HG03439 (cell line): Measurements from ENCODE around the gene ZNF785.

ENCODE experiments used
- ATAC-seq: cut with Tn5 transposase; IDR thresholded peaks from one replicate; pipeline ENCODE4 v1.9.1; 2021; ENCODE audit warnings: mild to moderate bottlenecking, moderate library complexity; ENCODE audit not compliant: unreplicated experiment

Gene ZNF785

DNA sequence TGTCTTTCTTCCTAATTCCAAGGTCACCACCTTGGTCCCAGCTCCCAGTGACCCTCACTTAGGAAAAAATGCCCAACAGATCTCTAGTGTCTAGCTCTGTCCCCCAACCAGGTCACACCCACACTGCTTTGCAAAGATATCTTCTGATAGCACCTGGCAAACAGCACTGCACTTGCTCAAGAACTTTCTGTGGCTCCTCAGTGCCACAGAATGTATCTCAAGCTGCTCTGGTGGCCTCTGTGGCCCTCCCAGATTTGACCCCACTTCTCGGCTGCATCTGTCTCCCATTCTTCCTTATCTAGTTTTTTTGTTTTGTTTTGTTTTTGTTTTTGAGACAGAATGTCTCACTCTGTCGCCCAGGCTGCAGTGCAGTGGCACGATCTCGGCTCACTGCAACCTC lies 19.0 kb downstream of the ZNF785 start:
- ATAC-seq: no peak

DNA sequence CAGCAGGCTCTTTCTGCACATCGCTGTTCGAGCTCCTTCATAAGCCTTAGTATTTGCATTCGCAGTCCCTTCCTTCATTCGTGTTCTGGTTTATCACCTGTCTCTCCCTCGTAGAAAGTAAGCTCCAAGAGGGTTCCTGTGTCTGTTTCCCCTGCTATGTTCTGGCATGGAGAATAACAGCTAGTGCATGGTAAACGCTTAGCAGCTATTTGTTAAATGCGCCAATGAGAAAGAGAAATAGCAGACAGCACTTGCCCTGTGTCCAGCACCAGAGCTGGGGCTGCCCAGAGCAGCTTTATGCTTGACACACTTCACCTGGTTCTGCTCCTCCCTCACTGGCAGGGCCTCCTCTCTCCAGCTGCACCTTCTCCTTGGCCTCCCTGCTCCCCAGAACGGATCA lies 19.5 kb downstream of the ZNF785 start:
- ATAC-seq: no peak

DNA sequence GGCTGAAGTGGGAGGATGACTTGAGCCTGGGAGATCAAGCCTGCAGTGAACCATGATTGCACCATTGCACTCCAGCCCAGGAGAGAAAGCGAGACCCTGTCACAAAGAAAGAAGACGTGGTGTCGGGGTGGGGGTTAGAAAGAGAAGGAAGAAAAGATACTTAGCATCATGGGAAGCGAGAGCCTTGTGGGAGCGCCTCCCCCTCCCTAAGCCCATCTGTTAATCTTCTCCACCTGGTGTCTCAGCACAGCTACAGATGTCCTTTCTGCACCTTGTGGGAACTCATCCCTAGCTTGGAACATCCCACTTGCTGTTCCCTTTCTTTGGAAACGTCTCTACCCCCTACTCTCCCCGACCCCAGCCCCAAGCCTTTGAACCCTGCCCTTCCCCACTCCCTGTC lies 20.0 kb downstream of the ZNF785 start:
- no peak for ATAC-seq

DNA sequence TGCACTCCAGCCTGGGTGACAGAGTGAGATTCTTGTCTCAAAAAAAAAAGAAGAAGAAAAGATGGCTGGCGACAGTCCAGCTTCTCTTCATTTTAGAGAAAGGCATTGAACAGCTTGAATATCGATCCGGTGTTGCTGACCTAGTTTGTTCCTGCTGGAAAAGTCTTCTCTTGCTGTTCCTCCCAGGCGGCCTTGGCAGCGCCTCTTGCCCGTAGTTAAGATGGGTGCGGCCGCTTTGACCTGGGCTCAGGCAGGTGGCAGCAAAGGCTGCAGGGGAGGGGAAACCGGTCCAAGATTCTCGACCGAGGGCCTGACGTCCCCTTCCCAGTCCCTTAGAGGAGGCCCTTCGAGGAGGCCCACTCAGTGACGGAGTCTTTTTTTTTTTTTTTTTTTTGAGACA lies 23.5 kb downstream of the ZNF785 start:
- no peak for ATAC-seq

DNA sequence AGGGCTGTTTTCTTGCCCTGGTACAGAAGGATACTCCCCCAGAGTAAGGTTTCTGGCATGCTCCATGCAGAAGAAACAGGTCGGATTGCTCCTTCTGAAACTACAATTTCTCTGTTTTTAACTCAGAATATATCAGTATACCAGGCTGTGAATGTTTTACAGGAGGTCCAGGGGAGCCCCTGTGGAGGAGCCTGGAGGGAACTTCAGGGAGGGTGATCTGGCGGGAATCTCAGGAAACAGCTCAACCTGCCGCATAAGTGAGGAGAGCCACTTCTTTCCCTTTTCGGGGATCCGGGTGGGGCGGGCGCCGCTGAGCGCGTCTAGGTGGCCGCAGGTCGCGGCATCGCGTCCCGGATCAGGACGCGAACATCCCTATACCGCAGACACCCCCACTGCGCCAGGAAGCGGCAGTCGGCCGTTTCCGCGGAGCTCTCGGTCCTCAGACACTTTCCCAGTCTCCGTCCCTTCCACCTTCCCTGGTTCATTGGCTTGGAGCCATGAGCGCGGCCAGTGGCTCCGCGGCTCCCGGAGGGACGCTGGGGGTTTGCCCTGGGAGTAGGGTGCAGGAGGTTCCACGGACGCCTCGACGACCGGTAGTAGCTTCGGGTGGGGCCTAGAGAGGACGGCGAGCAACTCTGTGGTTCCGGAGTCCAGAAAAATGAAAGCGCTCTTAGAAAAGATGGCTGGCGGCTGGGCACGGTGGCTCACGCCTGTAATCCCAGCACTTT lies 24.2 kb downstream of the ZNF785 start:
- no peak for ATAC-seq

DNA sequence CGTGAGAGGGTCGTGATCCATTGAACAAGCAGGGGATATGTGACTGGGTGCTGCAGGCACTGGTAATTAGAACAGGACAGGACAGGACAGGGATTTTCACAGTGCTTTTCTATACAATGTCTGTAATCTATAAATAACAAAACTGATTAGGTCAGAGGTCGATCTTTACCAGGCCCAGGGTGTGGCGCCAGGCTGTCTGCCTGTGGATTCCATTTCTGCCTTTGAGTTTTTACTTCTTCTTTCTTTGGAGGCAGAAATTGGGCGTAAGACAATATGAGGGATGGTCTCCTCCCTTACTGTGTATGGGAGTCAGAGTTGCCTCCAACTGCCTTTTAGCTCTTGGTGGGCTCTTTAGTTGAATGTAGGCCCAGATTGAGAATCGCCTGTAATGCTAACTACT lies 25.8 kb downstream of the ZNF785 start:
- ATAC-seq: no peak

DNA sequence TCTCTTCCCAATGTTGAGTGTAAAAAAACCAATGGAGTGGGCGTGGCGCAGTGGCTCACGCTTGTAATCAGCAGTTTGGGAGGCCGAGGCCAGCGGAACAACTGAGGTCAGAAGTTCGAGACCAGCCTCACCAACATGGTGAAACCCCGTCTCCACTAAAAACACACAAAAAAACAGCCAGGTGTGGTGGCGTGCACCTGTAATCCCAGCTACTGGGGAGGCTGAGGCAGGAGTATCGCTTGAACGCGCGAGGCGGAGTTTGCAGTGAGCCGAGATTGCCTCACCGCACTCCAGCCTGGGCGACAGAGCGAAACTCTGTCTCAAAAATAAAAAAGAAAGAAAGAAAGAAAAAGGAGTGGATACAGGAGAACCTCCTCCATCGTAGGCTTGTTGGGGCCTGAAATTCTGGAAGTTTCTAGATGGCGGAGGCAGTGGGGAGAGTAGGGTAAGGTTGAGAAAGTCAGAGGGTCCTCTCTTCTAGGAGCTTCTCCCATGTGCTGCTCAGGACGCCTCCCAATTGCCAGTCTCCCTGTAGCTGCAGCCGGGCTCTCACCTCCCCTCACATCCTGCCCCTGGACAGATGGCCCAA lies 26.6 kb downstream of the ZNF785 start:
- ATAC-seq: no peak

DNA sequence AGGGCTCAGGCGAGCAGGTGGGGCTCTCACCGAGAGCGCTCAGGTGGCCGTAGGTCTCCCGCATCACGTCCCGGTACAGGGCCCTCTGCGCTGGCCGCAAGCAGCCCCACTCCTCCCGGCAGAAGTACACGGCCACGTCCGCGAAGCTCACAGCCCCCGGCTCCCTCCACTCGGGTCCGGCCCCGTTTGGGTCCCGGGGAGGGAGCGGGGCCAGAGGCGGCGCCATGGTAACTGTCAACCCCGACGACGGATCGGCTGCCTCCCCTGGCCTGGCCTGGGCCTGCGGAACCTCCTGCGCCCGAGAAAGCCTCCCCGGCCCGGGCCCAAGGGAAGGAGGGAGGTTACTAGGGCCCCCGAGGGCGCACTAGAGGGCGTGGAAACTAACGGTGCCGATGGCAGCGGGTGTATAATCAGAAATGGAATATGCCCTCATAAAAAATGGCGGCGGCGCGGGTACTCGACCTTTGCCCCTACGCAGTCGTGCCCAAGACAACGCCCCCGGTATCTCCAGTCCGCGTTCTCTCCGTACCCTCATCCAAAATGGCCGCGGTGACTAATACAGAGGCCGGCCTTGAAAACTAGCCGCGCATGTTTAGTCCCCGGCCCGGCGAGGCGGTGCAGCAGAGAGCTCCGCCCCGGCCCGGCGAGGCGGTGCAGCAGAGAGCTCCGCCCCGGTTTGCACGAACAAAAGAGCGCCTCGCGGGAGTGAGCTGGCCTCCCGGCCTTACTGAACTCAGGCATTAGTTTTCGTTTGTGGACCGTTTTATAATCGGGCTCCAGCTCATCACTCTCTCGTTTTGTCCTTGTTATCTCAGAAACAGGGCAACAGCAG lies 27.3 kb downstream of the ZNF785 start, which contains the start of gene ZNF764:
TSS of gene ZNF764 (minus strand) at position 418 of the 832 bp plus-strand sequence. CDS start at position 226, 192 bp downstream.
- ATAC-seq: peak; percentile 91

DNA sequence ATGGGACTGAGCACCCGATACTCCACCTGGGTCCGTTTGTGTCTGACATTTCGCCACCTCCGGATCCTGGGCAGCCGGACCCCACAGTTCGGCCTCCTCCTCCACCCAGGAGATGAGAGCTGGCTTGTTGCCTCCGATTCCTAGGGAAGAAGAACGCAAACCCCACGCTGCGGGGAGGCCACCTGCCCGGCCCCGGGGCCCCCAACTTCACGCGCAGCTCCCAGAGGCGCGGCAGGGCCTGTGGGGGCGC lies 27.9 kb downstream of the ZNF785 start:
- ATAC-seq: peak; percentile 19

DNA sequence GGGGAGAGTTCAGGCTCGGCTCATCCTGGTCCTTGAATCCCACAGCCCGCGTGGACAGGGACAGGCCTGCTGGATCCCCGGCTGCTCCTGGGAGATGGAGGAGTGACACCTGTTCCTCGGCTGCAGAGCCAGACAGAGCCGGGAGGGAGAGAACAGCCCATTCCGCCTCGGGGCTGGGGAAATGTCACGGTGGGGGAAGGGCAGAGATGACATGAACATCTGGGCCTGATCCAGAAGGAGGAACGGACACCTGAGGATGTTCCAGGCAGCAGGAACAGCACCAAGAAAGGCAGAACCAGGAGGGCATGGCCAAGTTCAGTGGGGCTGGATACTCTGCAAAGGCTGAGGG lies 29.4 kb downstream of the ZNF785 start:
- no peak for ATAC-seq

DNA sequence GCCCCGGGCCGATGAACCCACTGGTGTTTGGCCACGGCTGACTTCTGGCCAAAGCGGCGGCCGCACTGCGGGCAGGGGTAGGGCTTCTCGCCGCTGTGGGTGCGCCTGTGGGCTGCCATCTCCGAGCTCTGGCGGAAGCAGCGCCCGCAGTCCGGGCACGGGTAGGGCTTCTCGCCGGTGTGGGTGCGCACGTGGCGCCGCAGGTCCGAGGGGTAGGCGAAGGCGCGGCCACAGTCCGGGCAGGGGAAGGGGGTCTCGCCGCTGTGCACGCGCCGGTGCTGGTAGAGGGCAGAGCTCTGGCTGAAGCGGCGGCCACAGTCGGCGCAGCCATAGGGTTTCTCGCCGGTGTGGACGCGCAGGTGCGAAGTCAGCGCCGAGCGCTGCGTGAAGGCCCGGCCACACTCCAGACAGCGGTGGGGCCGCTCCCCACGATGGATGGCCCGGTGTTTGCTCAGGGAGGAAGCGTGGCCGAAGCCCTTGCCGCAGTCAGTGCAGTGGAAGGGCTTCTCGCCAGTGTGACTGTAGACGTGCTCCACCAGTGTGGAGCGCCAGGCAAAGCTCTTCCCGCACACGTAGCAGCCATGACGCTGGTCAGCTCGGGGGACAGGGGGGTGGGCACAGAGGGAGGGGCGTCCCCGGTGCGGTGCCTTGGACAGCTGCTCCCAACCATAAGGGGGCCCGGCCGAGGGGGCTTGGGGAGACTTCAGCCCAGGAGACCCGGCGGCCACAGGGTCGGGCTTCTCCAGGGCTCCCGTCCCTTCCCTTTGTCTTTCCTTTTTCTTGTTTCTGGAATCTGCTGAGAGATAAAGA lies 30.0 kb downstream of the ZNF785 start:
- ATAC-seq: no peak

DNA sequence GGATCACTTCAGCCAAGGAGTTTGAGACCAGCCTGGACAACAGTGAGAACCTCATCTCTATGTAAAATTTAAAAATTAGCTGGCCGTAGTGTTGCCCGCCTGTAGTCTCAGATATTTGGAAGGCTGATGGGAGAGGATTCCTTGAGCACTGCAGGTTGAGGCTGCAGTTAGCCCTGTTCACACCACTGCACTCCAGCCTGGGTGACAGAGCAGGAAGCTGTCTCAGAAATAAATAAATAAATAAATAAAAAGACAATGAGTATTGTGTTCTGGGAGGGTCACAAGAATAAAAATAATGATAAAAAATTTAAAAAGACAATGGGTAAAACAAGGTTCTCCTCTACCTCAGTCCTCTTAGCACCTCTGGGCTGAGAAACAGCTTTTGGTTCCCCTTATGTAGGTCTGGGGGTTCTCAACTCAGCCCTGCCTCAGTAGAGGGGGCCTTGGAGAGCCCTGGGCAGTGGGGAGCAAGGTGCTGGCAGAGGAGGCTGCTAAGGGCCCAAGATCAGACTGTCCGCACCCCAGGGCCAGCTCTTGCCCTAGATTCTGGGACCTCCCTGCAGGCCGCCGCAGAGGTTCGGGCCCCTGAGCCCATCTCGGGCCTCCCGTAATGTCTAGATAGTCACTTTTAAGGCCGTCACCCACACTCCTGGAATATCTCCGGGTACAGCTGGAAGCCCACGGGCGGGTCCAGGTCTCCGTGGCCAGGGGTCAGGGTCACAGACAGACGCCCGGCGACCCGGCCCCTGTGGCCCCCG lies 30.8 kb downstream of the ZNF785 start:
- ATAC-seq: no peak

DNA sequence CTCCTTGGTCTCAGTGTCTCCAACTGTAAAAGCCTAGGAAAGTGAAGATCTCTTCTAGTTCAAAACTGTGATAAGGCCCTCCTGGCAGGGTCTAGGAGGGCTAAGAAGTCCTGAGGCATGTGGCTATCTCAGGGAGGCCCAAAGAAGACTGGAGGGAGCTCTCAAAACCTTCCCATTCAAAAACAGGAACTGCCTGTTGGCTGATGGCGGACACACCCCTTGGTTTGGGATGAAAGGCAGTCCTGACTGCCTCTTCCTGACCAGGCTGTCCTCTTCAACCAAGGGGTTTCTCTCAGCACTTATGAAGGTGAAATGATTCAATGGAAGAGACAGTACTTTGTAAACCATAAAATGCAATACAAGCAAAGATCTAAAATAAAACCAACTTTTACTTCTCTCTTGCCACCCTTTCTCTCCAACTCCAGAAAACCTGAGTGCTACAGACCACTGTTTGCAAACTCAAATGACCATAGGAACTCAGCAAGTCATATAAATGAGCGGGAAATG lies 32.1 kb downstream of the ZNF785 start:
- ATAC-seq: no peak

DNA sequence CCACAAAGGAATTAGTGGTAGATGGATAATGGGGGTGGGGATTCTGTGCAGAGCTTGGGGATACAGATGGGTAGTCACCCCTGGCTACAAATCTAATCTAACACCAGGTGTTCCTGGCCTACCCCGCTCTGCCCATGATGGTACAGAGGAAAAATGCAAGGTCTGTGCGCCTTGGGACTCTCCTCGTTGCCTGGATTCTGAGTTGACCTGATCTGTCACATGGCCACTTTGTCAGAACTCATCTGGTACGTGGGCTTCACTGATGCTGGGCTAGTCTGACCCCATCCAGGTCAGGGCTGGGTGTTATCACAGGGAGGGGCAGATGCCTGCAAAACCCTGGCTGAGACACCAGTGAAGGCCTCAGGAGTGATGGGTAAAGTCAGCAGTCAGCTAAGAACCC lies 32.5 kb downstream of the ZNF785 start:
- no peak for ATAC-seq

DNA sequence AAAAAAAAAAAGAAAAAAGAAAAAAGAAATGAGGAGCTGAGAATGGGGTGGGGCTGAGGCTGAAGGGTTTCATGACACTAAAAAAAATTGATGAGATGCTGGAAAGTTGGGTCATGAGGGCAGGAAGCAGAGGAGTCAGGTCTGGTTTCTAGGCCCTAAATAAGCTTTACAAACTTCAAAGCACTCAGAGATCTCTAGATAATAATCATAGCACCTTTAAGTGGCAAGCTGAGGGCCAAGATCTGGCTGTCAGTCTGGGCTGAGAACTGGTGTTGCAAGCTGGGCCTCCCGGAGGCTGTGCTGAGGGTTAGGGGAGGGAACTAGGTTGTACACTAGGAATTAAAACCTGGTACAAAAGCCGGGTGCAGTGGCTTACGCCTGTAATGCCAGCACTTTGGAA lies 33.7 kb downstream of the ZNF785 start:
- ATAC-seq: no peak

DNA sequence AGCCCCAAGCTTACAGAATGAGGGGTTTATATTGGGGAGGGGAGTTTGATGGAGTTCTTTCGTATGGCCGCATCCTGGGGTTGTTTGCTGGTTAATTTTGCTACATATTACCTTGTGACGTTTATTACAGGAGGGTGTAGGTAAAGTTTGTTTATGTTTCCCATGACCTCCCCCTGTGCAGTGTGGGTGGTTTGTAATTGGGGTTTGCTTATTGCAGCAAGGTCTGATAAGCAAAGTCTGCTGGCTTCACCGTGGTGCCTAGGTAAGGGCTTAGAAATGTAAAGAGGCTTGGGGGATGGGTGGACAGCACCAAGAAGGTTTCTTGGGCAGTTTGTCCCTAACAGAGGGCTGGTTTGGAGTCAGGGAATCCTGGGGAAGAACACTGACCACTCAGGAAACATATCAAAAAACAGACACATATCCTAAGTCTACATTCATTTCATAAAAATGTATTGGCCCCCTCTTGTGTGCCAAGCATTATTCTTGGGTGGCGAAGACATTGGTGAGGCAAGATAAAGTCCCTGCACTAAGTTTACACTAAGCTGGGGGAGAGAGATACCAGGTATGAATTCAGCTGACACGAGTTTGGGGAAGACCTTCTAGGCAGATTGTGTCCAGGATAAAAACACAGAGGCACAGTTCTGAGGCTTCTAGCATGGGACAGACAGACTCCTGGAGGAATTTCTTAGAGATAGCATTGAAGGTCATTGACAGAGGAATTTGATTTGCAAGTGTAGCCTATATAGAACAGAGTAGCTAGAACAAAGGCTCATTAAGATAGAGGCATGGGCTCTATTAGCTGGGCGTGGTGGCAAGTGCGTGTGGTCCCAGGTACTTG lies 36.9 kb downstream of the ZNF785 start:
- ATAC-seq: no peak

DNA sequence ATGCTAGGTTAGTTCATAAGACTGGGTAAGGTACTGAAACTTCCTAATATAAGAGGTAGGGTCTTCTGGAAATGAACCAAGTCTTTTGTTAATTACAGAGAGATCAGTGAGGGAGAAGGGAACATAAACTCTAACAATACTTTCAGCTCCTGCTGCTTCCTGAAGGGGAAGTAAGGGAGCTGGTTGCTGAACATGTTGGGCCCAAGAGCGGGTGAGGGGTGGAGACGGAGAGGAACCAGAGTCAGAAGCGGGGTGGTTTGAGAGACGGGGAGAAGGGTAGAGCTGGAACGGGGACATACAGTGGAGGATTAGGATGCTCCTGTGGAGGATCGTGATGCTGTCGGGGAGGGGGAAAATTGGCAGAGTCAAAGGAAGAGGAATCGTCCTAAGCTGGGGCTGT lies 39.4 kb downstream of the ZNF785 start:
- ATAC-seq: no peak

DNA sequence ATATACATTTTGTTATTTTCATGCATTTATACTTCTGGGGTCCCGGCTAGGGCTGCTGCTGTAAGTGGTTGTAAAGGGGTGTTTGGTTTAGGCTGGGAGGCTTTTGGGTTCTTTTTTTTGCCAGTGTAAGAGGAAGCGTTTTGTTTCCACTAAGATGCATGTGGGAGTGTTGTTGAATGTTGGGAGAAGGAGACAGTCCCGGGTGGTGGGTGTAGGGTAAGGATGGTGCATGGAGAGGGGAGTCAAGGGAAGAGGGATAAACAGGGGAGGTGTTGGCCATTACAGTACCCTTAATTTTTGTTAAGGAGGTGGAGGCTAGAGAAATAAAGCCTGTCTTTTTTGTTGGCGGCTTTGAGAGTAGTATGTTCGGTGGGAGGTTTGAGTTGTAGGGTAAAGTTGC lies 42.4 kb downstream of the ZNF785 start:
- no peak for ATAC-seq

DNA sequence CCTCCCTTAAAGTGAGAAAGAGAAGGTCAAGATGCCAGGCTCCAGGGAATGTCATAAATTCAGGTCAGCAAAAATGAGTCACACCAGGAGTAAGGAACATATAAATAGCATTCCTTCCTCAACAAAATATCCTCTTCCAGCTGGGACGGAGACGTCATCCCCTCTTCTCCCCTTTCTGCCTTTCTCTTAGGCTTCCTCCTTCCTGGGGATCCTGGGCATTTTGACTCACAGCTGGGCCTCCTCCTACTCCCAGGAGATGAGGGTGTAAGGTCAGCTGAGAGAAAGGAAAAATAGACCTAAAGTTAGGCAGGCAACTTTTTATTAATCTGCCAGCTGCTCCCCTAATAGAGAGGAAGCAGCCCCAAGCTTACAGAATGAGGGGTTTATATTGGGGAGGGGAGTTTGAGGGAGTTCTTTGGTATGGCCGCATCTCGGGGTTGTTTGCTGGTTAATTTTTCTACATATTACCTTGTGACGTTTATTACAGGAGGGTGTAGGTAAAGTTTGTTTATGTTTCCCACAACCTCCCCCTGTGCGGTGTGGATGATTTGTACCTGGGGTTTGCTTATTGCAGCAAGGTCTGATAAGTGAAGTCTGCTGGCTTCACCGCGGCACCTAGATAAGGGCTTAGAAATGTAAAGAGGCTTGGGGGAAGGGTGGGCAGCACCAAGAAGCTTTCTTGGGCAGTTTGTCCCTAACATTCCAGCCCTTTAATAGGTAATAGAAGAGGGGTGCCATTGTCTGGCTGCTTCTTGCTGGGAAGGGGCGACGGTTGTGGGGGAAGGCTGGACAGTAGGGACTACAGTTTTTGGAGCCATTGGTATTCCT lies 43.8 kb downstream of the ZNF785 start:
- ATAC-seq: no peak
